ENCODE results near the gene CCL14. TPM values are rescaled to one million over a fixed set of nuclear protein-coding genes. Genes with fewer than 3 reads are reported as not detected.
A peak's percentile ranks its signal among the peaks of the same experiment; 100 is the strongest.

CCL14 gene
- total and polyA plus RNA-seq, 4 donors: 1.9 to 124 (median 40.2) TPM

DNA sequence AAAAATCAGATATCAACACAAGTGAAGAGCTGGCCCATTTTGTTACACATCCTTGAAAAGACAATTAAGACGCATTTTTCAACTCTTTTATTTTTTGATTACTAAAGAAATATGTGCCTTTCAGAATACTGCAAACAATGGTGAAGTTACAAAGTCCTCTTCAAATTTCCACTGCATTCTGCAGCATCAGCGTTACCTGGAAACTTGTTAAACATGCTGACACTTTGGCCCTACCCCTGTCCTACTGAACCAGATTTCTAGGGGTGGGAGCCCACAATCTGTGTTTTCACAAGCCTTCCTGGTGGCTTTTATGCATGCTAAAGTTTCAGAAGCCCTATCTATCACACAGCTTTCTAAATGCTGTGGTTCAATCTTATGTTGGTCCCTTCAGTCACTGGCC, 4.5 kb upstream of the CCL14 start:
- no peak overlapping the region for H3K4me3 ChIP-seq (ENCODE audit: low read depth in 1 of 3, low read length in 3 of 3)
- H3K27me3 ChIP-seq (ENCODE audit: control insufficient read depth in 4 of 4, insufficient read depth in 4 of 4, low read length in 3 of 4): no peaks in the 10 kb centered on the region
- peaks cover 3 to 36% (median 20%) of the 10 kb centered on the region in 4 donors for H3K4me1 ChIP-seq (ENCODE audit: control insufficient read depth in 4 of 4, insufficient read depth in 4 of 4, low read length in 3 of 4)
- DNase-seq (ENCODE audit: low spot score): no peak
- peak overlapping the region; percentile 62 to 66 for H3K27ac ChIP-seq (ENCODE audit: low read depth in 1 of 2, low read length in 2 of 2)
- TF ChIP-seq, protein P1, sequence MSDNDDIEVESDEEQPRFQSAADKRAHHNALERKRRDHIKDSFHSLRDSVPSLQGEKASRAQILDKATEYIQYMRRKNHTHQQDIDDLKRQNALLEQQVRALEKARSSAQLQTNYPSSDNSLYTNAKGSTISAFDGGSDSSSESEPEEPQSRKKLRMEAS (IDR thresholded peaks at IDR 0.05): no peak
- TF ChIP-seq YY1 (IDR thresholded peaks at IDR 0.05) (peak; percentile 64), FOXA2 (IDR thresholded peaks at IDR 0.05) (no peak), SP1 (IDR thresholded peaks at IDR 0.05) (peak; percentile 87), RXRA (IDR thresholded peaks at IDR 0.05) (peak; percentile 76 to 89), HNF4A (conservative IDR thresholded peaks at IDR 0.05) (peak; percentile 92 to 95), RAD21 (IDR thresholded peaks at IDR 0.05) (peak; percentile 41 to 53), HNF4G (IDR thresholded peaks at IDR 0.05) (peak; percentile 88), JUND (IDR thresholded peaks at IDR 0.05) (peak in 1 of 2 donors; percentile 38), GABPA (IDR thresholded peaks at IDR 0.05 in 1 of 2, conservative IDR thresholded peaks at IDR 0.05 in 1 of 2) (no peak), EGR1 (IDR thresholded peaks at IDR 0.05; ENCODE audit: low read depth in 2 of 2) (peak; percentile 38 to 76)
- TF ChIP-seq, protein P2, sequence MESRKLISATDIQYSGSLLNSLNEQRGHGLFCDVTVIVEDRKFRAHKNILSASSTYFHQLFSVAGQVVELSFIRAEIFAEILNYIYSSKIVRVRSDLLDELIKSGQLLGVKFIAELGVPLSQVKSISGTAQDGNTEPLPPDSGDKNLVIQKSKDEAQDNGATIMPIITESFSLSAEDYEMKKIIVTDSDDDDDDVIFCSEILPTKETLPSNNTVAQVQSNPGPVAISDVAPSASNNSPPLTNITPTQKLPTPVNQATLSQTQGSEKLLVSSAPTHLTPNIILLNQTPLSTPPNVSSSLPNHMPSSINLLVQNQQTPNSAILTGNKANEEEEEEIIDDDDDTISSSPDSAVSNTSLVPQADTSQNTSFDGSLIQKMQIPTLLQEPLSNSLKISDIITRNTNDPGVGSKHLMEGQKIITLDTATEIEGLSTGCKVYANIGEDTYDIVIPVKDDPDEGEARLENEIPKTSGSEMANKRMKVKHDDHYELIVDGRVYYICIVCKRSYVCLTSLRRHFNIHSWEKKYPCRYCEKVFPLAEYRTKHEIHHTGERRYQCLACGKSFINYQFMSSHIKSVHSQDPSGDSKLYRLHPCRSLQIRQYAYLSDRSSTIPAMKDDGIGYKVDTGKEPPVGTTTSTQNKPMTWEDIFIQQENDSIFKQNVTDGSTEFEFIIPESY (IDR thresholded peaks at IDR 0.05): peak; percentile 28
- TF ChIP-seq, protein P3, sequence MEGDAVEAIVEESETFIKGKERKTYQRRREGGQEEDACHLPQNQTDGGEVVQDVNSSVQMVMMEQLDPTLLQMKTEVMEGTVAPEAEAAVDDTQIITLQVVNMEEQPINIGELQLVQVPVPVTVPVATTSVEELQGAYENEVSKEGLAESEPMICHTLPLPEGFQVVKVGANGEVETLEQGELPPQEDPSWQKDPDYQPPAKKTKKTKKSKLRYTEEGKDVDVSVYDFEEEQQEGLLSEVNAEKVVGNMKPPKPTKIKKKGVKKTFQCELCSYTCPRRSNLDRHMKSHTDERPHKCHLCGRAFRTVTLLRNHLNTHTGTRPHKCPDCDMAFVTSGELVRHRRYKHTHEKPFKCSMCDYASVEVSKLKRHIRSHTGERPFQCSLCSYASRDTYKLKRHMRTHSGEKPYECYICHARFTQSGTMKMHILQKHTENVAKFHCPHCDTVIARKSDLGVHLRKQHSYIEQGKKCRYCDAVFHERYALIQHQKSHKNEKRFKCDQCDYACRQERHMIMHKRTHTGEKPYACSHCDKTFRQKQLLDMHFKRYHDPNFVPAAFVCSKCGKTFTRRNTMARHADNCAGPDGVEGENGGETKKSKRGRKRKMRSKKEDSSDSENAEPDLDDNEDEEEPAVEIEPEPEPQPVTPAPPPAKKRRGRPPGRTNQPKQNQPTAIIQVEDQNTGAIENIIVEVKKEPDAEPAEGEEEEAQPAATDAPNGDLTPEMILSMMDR (IDR thresholded peaks at IDR 0.05; ENCODE audit: low read depth, low read length, missing input control): no peak
- TF ChIP-seq, protein P4, sequence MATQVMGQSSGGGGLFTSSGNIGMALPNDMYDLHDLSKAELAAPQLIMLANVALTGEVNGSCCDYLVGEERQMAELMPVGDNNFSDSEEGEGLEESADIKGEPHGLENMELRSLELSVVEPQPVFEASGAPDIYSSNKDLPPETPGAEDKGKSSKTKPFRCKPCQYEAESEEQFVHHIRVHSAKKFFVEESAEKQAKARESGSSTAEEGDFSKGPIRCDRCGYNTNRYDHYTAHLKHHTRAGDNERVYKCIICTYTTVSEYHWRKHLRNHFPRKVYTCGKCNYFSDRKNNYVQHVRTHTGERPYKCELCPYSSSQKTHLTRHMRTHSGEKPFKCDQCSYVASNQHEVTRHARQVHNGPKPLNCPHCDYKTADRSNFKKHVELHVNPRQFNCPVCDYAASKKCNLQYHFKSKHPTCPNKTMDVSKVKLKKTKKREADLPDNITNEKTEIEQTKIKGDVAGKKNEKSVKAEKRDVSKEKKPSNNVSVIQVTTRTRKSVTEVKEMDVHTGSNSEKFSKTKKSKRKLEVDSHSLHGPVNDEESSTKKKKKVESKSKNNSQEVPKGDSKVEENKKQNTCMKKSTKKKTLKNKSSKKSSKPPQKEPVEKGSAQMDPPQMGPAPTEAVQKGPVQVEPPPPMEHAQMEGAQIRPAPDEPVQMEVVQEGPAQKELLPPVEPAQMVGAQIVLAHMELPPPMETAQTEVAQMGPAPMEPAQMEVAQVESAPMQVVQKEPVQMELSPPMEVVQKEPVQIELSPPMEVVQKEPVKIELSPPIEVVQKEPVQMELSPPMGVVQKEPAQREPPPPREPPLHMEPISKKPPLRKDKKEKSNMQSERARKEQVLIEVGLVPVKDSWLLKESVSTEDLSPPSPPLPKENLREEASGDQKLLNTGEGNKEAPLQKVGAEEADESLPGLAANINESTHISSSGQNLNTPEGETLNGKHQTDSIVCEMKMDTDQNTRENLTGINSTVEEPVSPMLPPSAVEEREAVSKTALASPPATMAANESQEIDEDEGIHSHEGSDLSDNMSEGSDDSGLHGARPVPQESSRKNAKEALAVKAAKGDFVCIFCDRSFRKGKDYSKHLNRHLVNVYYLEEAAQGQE (IDR thresholded peaks at IDR 0.05): peak; percentile 55
- peaks cover 0 to 2% (median 0%) of the 10 kb centered on the region in 4 donors for H3K36me3 ChIP-seq (ENCODE audit: control insufficient read depth in 4 of 4, insufficient read depth in 3 of 4, low read depth in 1 of 4, low read length in 3 of 4)
- 31% methylated on average over 2 of the region's 2 CpGs for WGBS
- H3K9ac ChIP-seq (ENCODE audit: low read depth in 1 of 2, low read length in 2 of 2): no peak overlapping the region
- H3K9me3 ChIP-seq (ENCODE audit: control insufficient read depth in 4 of 4, low read length in 3 of 4): no peaks in the 10 kb centered on the region

DNA sequence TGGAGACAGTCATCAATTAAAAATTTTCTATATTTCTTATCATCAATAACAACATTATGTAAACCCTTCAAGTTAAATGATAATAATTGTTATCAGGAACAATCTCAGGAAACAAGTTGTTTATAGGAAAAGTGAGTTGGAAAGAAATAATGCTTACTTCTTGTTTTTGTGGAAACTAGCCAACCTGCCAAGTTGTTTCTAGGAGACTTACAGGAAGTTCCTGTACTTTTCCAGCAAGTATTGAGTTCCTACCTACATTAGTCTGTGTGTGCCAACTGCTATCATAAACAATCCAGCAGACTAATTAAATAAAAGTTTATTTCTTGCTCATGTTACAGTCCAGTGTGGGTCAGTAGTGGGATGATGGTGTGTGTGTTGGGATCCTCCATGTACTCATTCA, 1.6 kb upstream of the CCL14 start:
- no peaks in the 10 kb centered on the region for H3K27me3 ChIP-seq (ENCODE audit: control insufficient read depth in 4 of 4, insufficient read depth in 4 of 4, low read length in 3 of 4)
- no peak overlapping the region for H3K9ac ChIP-seq (ENCODE audit: low read depth in 1 of 2, low read length in 2 of 2)
- H3K4me3 ChIP-seq (ENCODE audit: low read depth in 1 of 3, low read length in 3 of 3): no peak overlapping the region
- H3K4me1 ChIP-seq (ENCODE audit: control insufficient read depth in 4 of 4, insufficient read depth in 4 of 4, low read length in 3 of 4): peaks cover 4 to 27% (median 15%) of the 10 kb centered on the region in 4 donors
- no peak for DNase-seq (ENCODE audit: low spot score)
- peaks cover 0 to 2% (median 0%) of the 10 kb centered on the region in 4 donors for H3K36me3 ChIP-seq (ENCODE audit: control insufficient read depth in 4 of 4, insufficient read depth in 3 of 4, low read depth in 1 of 4, low read length in 3 of 4)
- no peak overlapping the region for H3K27ac ChIP-seq (ENCODE audit: low read depth in 1 of 2, low read length in 2 of 2)
- no peaks in the 10 kb centered on the region for H3K9me3 ChIP-seq (ENCODE audit: control insufficient read depth in 4 of 4, low read length in 3 of 4)
- TF ChIP-seq TAF1 (conservative IDR thresholded peaks at IDR 0.05) (no peak), RAD21 (IDR thresholded peaks at IDR 0.05) (no peak), EGR1 (IDR thresholded peaks at IDR 0.05; ENCODE audit: low read depth in 2 of 2) (no peak), SP1 (IDR thresholded peaks at IDR 0.05) (no peak), FOXA1 (IDR thresholded peaks at IDR 0.05) (no peak), FOXA2 (IDR thresholded peaks at IDR 0.05) (no peak), YY1 (IDR thresholded peaks at IDR 0.05) (no peak), NR2F2 (IDR thresholded peaks at IDR 0.05) (no peak), HNF4A (conservative IDR thresholded peaks at IDR 0.05) (no peak), HNF4G (IDR thresholded peaks at IDR 0.05) (no peak), JUND (IDR thresholded peaks at IDR 0.05) (no peak)
- TF ChIP-seq, protein P1 (IDR thresholded peaks at IDR 0.05): no peak
- TF ChIP-seq, protein P2 (IDR thresholded peaks at IDR 0.05): no peak
- TF ChIP-seq, protein P4 (IDR thresholded peaks at IDR 0.05): no peak

All from liver (tissue), 9 donors.